ENCODE results near the gene SF1. TPM values are rescaled to one million over a fixed set of nuclear protein-coding genes. Genes with fewer than 3 reads are reported as not detected.

The SF1 gene
- total RNA-seq, 1 donor from 2014 or later, result 269 TPM

DNA sequence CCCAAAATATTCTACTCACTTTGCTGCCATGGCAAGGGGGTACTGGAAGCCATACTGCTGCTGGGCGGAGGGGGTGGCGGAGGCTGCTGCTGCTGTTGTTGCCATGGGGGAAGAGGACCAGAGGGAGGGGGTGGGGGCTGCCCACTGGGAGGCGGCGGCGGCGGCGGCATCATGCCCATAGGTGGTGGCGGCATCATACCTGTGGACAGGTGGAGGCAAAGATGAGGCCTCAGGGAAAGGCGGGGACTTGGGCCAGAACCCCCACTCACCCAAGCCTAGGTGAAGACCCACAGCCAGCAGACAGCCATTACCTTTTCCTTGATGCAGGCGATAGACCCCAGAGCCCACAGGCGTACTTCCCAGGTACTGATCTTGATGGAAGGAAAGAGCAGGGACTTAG is 11.5 kb downstream of the SF1 start:
- H3K9me3 ChIP-seq, result no peaks in the 10 kb centered on the region
- H3K4me1 ChIP-seq, result peaks cover 43% of the 10 kb centered on the region
- DNase-seq (no peak), ATAC-seq (no peak)
- H3K27me3 ChIP-seq (ENCODE audit: low read depth), result no peaks in the 10 kb centered on the region
- TF ChIP-seq, protein P1, sequence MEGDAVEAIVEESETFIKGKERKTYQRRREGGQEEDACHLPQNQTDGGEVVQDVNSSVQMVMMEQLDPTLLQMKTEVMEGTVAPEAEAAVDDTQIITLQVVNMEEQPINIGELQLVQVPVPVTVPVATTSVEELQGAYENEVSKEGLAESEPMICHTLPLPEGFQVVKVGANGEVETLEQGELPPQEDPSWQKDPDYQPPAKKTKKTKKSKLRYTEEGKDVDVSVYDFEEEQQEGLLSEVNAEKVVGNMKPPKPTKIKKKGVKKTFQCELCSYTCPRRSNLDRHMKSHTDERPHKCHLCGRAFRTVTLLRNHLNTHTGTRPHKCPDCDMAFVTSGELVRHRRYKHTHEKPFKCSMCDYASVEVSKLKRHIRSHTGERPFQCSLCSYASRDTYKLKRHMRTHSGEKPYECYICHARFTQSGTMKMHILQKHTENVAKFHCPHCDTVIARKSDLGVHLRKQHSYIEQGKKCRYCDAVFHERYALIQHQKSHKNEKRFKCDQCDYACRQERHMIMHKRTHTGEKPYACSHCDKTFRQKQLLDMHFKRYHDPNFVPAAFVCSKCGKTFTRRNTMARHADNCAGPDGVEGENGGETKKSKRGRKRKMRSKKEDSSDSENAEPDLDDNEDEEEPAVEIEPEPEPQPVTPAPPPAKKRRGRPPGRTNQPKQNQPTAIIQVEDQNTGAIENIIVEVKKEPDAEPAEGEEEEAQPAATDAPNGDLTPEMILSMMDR (IDR thresholded peaks at IDR 0.05), result no peak
- intact Hi-C loops (cut with DNase I), result no loop called here
- no peak overlapping the region for H3K4me3 ChIP-seq
- peaks cover 100% of the 10 kb centered on the region for H3K36me3 ChIP-seq
- peak overlapping the region; percentile 26 for H3K27ac ChIP-seq

DNA sequence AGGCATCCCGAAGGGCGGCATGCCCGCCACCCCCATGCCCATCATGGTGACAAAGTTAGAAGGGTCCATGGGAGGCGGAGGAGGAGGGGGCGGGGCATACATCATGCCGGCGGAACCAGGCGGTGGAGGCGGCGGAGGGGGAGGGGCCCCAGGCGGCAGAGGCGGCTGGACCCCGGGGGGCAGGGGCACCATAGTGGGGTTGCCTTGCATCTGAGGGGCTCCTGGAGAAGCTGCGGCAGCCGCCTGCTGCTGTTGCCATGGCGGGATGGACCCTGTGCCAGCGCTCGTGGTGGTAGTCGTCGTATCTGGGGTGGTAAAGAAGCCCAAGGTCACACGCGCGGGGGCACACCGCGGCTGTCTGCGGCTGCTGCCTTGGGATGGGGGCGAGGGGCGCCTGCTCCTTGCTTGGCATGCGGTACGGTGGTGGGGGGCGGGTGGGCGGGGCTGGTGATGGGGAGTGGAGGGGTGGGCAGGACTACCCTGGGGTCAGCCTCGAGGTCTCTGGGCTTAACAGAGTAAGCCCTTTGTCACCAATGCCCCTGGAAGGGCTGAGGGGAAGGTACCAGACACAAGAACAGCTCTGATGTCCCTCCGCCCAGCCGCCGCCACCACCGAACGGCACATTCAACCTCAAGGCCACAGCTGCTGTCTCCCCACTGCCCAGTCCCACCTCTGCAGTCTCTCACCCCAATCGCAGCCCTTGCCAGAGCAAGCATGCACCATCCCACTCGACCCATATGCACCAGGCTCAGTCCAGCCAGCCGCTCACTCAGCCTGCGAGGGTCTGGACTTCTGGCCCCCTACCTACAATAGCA is 12.3 kb downstream of the SF1 start:
- ATAC-seq (peak in 1 of 2 donors; percentile 1), DNase-seq (no peak)
- TF ChIP-seq, protein P1 (IDR thresholded peaks at IDR 0.05), result no peak
- peaks cover 92% of the 10 kb centered on the region for H3K36me3 ChIP-seq
- peaks cover 35% of the 10 kb centered on the region for H3K4me1 ChIP-seq
- no peak overlapping the region for H3K4me3 ChIP-seq
- H3K27ac ChIP-seq, result no peak overlapping the region
- no peaks in the 10 kb centered on the region for H3K9me3 ChIP-seq
- intact Hi-C loops (cut with DNase I), result no loop called here
- H3K27me3 ChIP-seq (ENCODE audit: low read depth), result no peaks in the 10 kb centered on the region

DNA sequence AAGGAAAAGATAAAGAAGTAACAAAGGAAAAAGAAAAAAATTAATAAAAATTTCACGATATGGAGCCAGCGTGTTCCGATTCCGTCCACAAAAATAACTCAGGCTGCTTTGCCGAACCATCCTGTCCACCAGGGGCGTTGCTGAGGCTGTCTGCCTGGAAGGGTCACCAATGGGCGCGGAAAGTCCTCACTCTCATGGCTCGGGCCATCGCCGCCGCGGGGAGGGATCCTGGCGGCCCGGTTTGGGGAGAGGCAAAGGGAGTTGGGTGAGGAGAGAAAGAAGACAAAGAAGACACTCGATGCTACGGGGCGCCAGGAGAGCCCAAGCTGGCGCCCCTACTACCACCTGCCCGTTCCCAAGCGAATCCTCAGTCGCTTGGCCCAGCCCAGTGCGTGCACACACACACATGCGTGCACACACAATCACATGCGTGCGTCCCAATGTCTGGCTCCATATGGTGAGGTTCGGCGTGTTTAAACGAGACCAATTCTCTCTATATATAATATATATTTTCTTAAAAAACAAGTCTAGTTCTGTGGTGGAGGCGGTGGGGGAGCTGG is 13.0 kb downstream of the SF1 start:
- peaks cover 37% of the 10 kb centered on the region for H3K4me1 ChIP-seq

DNA sequence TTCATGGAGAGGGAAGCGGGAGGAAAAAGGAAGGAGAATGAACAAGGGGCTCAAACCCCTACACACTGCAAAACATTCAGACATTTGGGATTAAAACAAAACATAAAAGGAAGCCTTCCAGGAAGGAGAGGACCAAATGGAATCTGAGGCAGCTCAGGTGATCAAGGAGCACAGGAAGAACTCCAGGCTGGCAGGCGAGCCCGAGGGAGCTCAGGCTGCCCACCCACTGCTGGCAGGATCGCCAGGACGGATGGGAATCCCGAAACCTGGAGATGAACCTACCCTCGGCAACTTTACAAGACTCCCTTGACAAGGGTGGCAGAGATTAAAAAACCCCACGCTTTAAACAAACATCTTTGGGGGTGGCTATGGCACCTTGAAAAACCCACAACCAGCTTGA is 13.6 kb downstream of the SF1 start:
- H3K36me3 ChIP-seq, result peaks cover 79% of the 10 kb centered on the region
- intact Hi-C loops (cut with DNase I), result no loop called here
- TF ChIP-seq, protein P1 (IDR thresholded peaks at IDR 0.05), result no peak
- no peak overlapping the region for H3K27ac ChIP-seq
- H3K27me3 ChIP-seq (ENCODE audit: low read depth), result no peaks in the 10 kb centered on the region
- no peak for DNase-seq
- ATAC-seq, result no peak
- no peak overlapping the region for H3K4me3 ChIP-seq
- no peaks in the 10 kb centered on the region for H3K9me3 ChIP-seq
- H3K4me1 ChIP-seq, result peaks cover 43% of the 10 kb centered on the region

More for the DNA sequence above, 13.0 kb downstream of the SF1 start:
- Histone ChIP-seq H3K27me3 (ENCODE audit: low read depth) (no peaks in the 10 kb centered on the region), H3K27ac (no peak overlapping the region), H3K4me3 (no peak overlapping the region), H3K36me3 (peaks cover 85% of the 10 kb centered on the region), H3K9me3 (no peaks in the 10 kb centered on the region)
- ATAC-seq, result no peak
- TF ChIP-seq, protein P1 (IDR thresholded peaks at IDR 0.05), result no peak
- no peak for DNase-seq
- intact Hi-C loops (cut with DNase I), result no loop called here

DNA sequence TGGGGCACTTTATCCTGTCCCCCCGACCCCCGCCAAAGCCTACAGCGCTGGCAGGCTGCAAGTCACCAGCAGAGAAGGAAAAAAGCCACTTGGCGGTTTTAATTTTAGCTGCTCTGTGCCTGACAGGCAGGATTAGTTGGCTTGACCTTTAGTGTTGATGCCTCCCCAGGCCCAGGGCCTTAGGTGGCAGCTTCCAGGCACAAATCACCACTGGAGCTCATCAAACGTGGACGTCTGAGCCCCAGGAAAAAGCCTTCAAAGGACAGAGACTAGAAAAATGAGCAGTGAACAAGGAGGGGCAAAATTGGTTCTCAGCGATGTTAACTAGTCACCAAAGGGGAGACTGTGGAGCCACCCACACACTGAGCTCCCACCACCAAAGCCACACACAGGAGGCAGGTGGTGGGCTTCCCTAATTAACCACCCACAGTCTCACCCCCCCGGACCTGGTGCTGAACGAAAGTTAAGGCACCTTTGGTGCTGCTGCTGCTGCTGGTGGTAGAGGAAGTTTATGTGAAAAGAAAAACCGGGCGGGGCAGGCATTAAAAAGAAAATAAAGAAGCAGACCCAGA is 14.2 kb downstream of the SF1 start:
- H3K9me3 ChIP-seq, result no peaks in the 10 kb centered on the region
- no peaks in the 10 kb centered on the region for H3K27me3 ChIP-seq (ENCODE audit: low read depth)
- DNase-seq (no peak), ATAC-seq (no peak)
- H3K4me3 ChIP-seq, result no peak overlapping the region
- TF ChIP-seq, protein P1 (IDR thresholded peaks at IDR 0.05), result no peak
- H3K27ac ChIP-seq, result peak overlapping the region; percentile 47
- H3K36me3 ChIP-seq, result peaks cover 73% of the 10 kb centered on the region
- intact Hi-C loops (cut with DNase I), result no loop called here
- H3K4me1 ChIP-seq, result peaks cover 49% of the 10 kb centered on the region
